Cerebellar nuclear complex (tissue), 1 donor: ENCODE data around the gene GNL3L.
A peak's percentile ranks its signal among the peaks of the same experiment; 100 is the strongest.
"Not testable (repeated sequence)": the region's sequence is repeated elsewhere in the genome, so short reads cannot be mapped to it uniquely, and the experiment has no call there.

ENCODE experiments used
- DNase-seq, 2 experiments: peaks; one replicate each; lab custom pipeline; 2025; lab: John Stamatoyannopoulos, UW

Gene GNL3L

DNA sequence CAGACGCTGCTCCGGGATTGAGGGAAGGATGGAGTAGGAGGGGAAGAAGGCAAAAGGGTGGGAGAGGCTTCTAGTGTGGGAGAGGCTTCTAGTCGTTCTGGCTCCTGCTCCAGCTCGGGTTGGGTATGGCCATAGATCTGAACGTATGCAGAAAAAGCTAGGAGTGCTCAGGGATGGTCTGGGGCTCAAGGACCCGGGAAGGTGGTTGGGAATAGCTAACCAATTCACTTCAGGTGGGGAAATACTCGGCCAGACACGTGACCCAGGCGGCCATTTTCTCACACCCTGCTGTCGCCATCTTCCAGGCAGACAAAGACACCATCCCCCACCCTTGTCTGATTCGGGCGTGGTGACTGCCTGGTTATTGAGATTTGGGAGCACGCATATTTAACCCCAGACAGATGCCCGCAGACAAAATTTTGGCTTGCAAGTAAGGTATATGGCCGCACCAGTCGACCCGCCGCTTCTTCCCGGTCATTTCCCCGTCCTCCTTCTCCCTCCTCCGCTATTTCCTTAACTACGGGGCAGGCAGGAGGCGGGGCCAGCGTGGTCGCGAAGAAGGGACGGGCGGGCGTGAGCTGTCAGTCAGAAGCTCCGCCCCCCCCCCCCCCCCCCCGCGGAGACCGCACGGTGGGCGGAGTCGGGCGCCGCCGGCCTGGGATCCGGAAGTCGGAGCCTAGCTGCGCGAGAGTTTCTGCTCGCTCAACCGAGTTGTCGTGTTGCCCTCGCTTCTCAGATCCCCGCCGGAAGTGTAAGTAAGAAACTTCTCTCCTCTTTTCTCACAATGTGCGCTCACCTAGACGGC, at the start of gene GNL3L:
Gene GNL3L, plus strand, starts transcription at position 668 of the 805 bp plus-strand sequence. CDS start 2,348 bp downstream, outside the sequence.
- DNase-seq = peak in 1 of 2 experiments; percentile 12

DNA sequence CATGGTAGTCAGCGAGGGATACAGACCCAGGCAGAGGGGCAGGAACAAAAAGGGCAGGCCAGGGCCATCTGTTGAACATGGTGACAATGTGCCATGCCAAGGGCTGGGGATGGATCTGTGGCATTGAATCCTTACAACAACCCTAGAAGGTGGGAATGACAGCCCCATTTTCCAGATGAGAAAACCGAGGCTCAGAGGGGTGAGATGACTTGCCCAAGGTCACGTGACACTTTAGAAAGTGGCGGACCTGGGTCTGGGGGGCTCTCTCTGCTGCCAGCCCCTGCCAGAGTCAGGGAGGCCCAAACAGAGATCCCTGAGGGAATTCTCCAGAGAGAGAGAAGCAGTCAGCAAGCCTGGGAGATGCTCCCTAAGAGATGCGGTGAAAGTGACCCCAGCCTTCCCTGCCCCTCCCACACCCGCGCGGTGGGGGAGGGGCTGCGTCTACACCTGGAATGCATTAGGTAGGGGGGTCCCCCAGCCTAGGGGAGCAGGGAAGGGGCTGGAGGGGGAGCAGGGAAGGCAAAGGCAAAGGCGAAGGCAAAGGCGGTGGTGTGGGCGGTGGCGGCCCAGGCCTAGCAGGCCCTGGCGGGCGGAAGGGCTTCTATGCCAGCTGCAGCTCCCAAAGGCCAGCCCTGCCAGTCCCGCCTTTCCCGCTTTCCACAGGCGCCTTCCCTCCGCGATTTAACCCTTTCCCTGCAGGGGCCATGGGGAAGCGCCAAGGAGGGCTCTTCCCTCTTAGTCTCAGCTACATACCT, 47.0 kb upstream of the GNL3L start:
- DNase-seq = no peak

- no peak for DNase-seq
Observed at GRCh38 chrX:54483946-54484345, 46.1 kb upstream of the GNL3L start.

GRCh38 chrX:54484666-54485065, 45.4 kb upstream of the GNL3L start:
- DNase-seq = no peak

DNA sequence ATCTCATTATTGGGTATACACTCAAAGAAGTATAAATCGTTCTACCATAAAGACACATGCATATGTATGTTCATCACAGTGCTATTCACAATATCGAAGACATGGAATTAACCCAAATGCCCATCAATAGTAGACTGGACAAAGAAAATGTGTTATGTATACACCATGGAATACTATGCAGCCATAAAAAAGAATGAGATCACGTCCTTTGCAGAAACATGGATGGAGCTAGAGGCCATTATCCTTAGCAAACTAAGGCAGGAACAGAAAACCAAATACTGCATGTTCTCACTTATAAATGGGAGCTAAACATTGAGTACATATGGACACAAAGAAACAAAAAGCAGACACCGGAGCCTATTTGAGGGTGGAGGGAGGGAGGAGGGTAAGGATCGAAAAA, 40.2 kb upstream of the GNL3L start:
- not testable (repeated sequence) for DNase-seq

- no peak for DNase-seq
Observed at GRCh38 chrX:54492340-54492739, 37.7 kb upstream of the GNL3L start.

- no peak for DNase-seq
Observed at GRCh38 chrX:54494166-54494988, 35.6 kb upstream of the GNL3L start.

DNA sequence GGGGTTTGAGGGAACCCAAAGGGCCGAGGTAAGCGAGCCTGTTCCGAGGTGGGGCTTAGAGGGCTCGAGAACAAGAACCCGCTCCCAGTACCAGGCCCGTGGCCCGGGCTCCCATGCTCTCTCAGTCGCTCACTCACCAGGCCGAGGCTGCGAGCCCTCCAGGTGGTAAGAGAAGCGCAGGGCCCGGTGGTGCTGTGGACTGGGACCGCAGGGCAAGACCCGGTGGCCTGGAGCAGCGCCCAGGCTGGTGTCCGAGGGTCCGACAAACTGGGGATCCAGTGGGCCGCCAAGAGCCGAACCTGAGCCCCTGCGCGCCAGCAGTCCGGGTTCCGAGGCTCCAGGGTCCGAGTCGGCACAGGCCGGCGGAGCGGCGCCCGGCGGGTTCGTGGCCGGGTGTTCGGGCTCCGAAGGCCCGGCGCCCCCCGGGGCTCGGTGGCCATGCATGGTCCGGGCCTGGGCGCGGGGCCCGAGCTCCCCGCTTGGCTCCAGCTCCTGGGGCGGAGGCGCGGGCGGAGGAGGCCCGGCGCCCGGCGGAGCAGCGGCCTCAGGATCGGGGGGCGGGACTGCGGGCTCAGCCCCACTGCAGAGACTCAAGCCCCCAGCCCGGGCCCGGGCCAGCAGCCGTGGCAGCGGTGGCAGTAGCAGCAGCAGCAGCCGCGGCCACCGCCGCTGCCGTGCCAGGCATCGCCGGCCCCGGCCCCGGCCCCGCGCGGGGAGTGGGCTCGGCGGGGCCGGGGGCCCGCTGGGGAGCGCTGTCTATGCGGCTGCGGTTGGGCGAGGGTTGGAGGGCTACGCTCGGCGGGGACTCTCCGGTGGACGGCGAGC, 34.8 kb upstream of the GNL3L start:
- DNase-seq = no peak

DNA sequence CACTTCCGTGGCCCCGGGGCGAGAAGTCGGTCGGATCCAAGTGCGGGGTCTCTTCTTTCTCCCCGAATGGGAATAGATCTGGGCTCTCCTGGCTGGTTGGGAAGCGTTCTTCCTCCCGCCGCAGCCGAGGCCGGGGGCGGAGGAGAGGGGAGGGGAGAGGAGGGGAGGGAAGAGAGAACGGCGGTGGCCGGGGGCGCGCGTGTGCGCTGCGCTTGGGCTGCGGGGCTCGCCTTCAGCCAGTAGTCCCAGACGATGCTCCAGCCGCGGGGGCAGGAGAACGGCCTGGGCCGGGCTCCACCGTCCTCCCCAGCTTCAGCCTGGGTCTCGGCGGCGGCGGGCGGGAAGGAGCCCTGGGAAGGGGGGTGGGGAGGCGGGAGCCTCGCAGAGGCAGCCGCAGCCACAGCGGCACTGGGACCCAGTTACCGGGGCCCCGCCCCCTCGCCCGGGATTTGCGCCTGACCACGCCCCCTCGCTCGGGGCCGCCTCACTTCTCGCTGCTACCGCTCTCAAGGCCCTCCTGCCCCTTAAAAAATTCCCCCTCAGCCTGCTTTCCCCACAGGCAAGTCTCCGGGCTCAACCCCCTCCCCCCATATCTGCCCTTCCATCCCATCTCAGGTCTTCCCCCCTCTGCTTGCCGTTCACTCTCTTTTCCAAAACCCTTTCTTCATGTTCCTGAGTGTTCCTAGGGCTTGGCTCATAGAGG, 34.1 kb upstream of the GNL3L start, which contains the start of gene FGD1:
Gene FGD1, minus strand, starts transcription at position 421 of the 703 bp plus-strand sequence. CDS start 802 bp downstream, outside the sequence.
- no peak for DNase-seq

- no peak for DNase-seq
Observed at GRCh38 chrX:54496517-54496852, 33.5 kb upstream of the GNL3L start.

DNA sequence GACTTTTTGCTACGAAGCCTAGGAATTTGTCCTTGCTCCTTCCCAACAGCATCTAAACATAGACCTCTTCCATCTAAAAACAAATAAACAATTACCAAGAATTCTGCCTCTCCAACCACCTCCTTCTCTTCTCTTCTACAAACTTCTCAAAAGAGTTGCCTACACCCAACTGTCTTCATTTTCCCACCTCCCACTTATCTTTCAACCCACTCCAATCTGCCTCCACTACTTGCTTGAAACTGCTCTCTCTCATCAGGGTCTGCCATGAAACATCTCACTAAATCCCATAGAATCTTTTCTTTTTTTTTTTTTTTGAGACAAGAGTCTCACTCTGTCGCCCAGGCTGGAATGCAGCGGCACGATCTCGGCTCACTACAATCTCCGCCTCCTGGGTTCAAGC, 33.1 kb upstream of the GNL3L start:
- DNase-seq = no peak

- no peak for DNase-seq
Observed at GRCh38 chrX:54509400-54509799, 20.6 kb upstream of the GNL3L start.

DNA sequence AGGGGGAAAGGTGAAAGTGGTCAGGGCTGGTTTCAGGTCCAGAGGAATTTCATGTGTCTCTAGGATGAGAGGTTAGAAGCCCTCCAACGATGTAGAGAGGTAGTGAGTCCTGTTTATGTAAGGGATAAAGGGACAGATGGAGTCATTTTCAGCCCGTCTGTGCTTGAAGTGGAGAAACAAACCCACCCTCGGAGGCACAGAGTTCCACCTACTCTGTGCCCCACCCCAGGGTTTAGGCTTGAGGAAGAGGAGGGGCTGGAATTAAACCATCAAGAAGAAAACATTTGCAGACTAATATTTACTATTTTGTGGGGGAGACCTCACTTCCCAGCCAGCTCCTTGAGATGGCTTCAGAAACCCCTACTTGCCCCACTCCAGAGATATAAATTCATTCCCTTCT, 868 bp upstream of the GNL3L start:
- no peak for DNase-seq

DNA sequence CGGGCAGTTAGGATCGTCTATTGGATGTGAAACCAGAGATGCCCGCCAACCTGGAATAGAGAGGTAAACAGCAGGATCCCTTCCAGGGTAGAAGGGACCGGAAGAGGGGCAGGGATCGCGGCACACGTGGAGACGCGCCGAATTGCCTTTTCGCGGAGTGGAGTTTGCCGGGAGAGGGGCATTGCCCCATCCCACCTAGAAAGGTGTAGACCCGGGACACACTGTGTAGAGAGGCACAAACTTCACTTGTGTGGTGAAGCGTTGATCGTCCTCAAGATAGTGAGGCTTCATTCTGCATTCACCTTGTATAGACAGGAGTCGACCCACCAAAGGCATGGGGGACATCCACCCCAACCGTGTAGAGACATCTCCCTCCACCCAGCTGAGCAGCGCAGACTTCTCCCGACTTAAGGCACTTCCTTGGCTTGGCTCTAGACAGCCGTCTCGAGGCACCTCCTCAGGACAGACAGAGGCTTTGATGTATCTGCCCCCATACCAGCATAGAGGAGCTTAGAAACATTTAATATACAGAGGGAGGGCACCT, 410 bp downstream of the GNL3L start:
- DNase-seq = no peak

DNA sequence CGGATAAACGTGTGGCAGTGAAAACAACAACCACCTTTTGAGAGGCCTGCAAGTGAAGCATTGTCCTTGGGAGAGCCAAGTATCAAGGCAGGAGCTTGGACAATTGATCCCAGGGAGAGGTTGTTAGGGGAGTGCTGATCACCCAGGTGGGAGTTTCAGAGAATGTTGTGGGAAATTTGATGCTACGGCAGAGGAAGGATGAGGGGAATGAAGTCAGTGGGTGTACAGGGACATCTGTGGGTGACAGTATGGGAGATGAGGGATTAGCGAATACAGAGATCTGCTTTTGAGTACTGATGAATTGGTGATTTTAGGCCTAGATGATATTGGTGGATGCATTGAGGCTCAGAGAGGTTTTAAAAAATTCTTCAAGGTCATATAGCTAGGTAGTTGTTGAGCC, 4.3 kb downstream of the GNL3L start:
- DNase-seq = no peak

GRCh38 chrX:54540289-54540688, 10.3 kb downstream of the GNL3L start:
- no peak for DNase-seq

GRCh38 chrX:54542239-54542638, 12.2 kb downstream of the GNL3L start:
- DNase-seq = not testable (repeated sequence)

GRCh38 chrX:54550821-54551220, 20.8 kb downstream of the GNL3L start:
- no peak for DNase-seq

DNA sequence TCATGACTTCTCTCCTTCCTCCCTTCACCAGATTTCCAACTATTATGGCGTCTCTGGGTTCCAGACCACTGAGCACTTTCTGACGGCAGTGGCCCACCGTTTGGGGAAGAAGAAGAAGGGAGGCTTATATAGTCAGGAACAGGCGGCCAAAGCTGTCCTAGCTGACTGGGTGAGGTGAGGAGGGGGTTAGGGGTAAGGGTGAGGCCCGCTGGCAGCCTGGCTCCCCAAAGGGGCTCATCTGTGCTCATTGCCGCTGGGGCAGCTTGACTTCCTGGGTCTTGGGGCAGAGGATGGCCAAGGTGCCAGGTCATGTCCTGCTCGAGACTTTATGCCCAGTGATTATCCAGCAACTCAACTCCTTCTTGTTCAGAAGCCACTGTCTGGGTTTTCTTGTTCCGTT, 21.8 kb downstream of the GNL3L start:
- no peak for DNase-seq

GRCh38 chrX:54555006-54555405, 25.0 kb downstream of the GNL3L start:
- DNase-seq = not testable (repeated sequence)

DNA sequence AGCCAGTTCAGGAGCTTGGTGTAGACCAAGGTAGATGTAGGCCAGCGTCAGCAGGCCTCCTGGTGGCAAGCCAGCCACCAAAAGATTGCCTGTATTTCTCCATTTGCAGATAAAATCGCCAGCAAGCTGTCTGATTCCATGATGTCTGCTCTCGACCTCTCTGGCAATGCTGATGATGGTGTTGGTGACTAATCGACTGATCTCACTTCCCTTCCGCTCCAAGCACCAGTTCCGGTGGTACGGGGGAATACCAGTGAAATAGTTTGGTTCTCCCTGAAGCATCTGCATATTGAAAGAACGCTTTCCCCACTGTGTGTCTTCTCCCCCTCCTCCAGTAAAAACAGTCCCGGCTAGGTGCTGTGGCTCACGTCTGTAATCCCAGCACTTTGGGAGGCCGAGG, 30.4 kb downstream of the GNL3L start:
- DNase-seq = no peak
